HG03060 (cell line): ENCODE measurements around the gene ZNF605.
"Not testable (repeated sequence)": the region's sequence is repeated elsewhere in the genome, so short reads cannot be mapped to it uniquely, and the experiment has no call there.

Source experiments
- ATAC-seq: cut with Tn5 transposase; IDR thresholded peaks from one replicate; pipeline ENCODE4 v1.9.1; 2021; ENCODE audit warnings: low read depth, moderate number of reproducible peaks; ENCODE audit not compliant: unreplicated experiment

ZNF605 gene

DNA sequence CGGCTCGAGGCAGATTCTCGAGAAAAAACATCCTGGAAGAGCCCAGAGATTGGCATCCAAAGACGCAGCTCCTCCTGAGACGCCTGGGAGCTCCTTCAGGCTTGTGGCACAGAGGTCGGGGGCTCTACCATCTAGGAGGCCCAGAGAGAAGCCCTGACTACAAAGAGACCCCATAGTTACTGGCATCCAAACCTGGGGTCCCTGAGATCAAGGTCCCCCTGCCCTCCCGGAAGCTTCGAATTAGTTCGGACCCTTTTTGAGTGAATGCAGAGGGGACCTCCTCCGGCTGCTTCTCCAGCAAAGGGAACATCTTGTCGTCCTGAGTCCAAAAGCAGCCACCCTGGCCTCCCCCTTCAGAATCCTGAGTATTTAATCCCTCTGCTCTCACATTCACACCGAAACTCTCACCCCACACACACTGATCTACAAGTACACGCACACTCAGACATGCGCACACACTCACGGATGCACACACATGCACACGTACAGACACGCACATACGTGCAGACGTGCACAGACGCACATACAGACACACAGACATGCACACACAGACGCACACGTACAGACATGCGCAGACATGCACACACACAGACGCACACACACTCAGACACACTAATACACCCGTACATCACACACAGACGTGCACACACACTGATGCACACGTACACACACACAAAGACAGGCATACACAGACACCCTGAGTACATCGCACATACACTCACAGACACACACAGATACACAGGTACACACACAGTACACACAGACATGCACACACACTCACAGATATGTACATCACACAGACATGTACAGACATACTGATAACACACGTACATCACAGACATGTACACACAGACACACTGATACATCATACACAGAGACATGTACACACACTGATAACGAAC is 5.9 kb downstream of the ZNF605 start:
- ATAC-seq, result no peak

DNA sequence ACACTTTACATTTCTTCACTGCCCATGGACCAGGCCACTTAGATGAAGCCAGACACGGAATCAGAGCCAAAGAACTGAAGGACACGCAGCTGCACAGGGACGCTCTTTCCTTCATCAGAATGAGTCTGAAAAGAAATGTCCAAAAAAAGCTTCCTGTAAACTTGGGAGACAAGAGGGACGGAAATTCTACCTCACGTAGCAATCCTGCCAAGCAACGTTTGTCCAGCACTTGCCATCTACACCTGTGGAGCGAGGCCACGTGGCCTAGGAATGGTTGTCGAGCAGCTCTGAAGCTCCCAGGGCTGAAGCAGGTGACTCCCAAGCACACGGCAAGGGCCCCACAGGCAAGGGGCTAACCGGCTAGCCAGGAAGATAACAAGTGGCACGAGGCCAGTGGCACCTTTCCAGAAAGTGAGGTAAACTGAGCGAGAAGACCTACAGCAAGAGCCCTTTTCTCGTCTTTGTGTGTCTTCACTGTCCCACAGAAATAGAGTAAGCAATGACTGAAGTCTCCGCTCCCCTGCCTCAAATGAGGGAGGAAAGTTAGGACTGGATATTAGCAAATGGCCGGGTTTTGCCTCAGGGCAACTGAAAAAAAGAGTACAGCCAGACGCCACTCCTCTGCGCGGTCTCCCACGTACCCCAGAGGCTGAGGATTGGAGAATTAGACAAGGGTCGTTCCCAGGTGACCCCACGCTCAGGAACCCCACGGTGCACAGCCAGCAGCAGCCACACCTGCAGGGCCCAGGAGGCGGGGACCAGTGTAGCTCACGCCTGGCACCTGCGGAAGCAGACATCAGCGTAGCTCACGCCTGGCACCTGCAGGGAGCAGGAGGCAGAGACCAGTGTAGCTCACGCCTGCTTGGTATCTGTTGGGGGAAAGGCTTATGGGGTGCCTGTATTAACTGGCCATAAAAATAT is 7.7 kb downstream of the ZNF605 start:
- no peak for ATAC-seq

DNA sequence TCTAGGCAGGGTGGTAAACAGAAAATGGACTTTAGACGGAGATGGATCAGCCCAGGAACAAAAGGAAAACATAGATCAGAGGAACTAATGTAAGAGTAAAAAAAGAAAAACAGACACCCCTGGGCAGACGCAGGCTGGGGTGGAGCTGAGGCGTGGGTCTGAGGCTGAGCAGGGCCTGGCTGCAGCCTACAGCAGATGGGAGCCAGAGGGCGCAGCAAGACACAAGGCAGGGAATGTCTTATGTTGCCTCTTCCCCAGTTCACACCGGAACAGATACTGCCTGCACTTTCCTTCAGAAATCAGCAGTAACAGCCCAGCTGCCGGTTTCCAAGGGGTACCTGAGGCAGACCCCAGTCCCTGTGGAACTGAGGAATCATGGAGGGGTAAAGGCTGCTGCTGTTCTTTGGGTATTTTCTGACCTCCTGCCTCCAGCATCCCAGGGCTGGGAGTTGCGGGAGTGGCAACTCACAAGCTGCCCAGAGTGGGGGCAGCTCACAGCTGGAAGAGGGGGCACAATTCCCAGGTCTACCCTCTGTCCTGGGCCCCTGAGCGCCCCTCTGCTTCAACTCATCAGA is 9.8 kb downstream of the ZNF605 start:
- ATAC-seq, result no peak

DNA sequence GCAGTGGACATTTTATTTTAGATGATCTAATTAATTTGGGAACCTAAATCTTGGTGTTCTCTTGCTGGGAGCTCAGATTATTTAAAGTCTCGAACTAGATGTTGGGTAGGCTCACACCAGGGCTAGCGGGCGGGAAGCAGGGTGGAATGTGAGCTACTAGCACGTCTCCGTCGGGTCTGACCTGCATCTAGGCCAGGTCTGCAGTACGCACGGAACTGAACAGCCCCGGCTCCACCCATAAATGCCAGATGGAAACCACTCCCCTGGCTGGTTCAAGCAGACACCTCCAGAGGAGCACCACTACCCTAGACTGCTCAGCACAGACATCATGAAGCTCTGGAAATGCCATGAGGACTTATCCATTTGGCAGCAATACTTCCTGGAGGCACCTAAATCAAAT is 10.3 kb downstream of the ZNF605 start:
- no peak for ATAC-seq

DNA sequence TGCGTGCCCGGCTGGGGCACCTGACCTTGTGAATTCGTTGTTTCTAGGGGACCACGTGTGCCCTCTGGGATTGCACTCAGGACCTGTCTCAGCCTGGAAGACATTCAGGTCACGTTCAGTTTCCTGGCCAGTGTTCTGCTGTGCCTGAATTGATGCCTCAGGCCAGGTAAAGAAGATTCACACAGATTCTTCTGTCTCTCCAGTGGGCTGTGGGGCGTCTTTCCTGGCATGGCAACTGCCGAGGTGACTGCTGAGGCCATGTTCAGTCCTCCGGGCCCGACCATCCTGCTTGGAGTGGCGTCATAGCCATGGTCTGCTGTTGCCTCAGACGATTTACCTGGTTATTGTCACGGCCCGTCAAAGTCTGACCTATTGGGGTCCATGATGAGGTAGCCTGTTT is 13.5 kb downstream of the ZNF605 start:
- ATAC-seq, result no peak

DNA sequence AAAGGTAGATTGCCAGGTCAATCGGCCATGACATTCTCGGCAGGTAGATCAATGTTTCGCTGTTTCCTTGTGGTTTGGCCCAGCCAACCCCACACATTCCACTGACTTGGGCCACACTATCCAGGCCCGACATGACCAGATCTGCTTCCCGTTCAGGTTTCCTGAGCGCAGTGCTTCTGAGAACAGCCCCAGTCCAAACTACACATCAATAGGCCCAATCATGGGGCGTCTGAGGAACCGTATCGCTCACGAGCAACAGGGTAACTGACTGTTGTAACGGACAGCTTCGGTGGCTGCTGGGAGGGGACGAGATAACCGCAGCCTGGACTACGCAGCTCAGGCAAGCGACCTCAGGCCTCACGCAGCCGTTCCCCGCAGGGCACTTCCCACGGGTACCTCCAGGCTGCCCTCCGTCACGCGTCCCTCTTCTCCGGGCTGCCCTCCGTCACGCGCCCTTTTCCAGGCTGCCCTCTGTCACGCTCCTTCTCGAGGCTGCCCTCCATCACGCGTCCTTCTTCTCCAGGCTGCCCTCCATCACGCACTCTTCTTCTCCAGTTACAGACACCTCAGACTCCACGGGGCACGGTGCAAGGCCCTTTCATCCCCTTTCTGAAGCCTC is 14.7 kb downstream of the ZNF605 start:
- ATAC-seq, result no peak

DNA sequence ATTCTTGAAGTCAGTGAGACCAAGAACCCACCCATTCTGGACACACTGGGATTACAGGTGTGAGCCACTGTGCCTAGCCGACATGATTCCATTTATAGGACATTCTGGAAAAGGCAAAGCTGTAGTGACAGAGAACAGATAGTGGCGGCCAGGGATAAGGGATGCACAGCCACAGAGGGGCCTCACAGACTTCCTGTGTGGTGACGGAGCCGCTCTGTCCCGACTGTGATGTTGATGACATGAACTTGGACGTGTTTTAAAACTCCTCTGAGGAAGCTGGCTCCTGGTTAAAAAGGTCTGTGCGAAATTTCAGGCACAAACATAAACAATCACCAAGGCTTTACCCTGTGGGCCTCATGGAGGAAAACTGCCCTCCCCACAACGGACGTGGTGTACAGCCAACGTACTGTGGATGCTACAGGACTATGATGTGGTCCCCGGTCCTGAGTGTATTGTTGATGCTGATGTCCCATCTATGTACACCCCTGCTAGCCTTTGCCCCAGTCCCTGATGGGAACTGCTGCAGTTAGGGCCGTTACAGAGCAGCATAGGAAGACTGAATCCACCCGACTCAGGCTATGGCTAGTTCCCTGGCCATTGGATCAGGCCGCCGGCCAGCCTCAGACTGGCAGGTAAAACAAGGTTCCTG is 15.9 kb downstream of the ZNF605 start:
- ATAC-seq, result no peak

DNA sequence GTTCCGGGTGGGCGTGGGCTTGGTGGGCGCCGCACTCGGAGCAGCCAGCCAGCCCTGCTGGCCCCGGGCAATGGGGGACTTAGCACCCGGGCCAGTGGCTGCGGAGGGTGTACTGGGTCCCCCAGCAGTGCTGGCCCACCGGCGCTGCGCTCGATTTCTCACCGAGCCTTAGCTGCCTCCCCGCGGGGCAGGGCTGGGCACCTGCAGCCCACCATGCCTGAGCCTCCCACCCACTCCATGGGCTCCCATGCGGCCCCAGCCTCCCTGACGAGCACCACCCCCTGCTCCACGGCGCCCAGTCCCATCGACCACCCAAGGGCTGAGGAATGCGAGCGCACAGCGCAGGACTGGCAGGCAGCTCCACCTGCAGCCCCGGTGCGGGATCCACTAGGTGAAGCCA is 17.3 kb downstream of the ZNF605 start:
- not testable (repeated sequence) for ATAC-seq

DNA sequence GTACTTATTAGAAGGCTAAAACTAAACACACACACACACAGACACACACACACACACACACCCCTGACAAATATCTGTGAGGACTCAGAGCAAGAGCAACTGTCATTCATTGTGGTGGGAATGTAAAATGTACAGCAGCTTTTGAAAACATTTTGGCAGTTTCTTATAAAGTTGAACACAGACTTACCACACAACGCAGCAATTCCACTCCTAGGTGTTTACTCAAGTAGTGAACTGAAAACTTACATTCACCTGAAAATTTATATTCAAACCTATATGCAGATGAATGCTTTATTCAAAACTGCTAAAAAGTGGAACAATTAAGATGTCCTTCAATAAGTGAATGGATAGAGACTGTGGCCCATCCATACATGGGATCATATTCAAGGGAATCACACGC is 18.6 kb downstream of the ZNF605 start:
- no peak for ATAC-seq

DNA sequence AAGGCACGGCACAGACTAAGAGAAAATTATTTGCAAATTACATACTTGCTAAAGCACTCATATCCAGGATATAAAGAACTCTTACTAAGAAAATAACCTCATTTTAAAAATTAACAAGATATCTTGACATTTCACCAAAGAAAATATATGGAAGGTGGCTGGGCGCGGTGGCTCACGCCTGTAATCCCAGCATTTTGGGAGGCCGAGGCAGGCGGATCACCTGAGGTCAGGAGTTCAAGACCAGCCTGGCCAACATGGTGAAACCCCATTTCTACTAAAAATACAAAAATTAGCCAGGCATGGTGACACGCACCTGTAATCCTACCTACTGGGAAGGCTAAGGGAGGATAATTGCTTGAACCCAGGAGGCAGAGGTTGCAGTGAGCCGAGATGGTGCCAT is 19.2 kb downstream of the ZNF605 start:
- not testable (repeated sequence) for ATAC-seq

DNA sequence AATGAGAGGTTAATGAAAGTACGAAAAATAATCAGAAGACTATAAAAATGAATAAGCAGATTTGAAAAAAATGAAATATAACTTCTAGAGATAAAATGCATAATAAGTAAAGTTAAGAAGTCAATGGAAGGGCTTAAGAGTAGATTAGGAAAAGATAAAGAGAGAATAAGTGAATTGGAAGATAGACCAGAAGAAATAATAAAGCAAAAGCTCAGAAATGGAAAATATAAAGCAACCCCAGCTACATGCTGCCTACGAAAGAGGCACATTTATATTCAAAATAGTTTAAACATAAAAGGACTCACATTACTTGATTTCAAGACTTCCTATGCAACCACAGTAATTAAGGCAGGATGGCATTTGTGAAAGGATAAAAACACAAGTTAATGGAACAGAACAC is 19.9 kb downstream of the ZNF605 start:
- no peak for ATAC-seq

DNA sequence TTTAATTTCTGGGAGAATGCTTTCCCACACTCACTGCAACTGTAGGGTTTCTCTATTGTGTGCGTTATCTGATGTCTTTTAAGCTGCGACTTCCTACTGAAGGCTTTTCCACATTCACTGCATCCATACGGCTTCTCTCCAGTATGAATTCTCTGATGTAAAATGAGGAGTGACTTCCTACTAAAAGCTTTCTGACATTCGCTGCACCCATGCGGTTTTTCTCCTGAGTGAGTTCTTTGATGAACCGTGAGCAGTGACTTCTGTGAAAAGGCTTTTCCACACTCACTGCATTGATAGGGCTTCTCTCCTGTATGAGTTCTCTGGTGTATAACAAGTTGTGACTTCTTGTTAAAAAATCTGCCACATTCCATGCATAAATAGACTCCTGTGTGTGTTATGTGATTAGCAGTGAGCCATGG is 29.7 kb downstream of the ZNF605 start:
- ATAC-seq, result no peak

DNA sequence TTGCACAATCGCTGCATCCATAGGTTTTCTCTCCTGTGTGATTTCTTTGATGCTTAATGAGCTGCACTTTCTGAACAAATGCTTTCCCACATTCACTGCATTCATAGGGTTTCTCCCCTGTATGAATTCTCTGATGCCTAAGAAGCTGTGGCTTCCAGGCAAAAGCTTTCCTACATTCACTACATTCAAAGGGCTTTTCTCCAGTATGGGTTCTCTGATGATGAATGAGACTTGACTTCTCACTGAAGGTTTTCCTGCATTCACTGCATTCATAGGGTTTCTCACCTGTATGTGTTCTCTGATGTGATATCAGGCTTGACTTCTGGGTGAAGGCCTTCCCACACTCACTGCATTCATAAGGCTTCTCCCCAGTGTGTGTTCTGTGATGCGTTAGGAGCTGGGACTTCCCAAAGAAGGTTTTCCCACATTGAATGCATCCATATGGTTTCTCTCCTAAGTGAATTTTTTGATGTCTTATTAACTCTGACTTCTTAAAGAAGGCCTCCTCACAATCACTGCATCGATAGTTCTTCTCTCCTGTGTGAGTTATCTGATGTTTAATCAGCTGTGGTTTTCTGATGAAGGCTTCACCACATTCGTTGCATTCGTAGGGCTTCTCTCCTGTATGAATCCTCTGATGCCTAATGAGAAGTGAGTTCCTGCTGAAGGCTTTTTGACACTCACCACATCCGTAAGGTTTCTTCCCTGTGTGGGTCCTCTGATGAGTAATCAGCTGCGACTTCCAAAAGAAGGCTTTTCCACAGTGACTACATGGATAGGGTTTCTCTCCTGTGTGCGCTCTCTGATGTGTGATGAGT is 30.3 kb downstream of the ZNF605 start:
- no peak for ATAC-seq

DNA sequence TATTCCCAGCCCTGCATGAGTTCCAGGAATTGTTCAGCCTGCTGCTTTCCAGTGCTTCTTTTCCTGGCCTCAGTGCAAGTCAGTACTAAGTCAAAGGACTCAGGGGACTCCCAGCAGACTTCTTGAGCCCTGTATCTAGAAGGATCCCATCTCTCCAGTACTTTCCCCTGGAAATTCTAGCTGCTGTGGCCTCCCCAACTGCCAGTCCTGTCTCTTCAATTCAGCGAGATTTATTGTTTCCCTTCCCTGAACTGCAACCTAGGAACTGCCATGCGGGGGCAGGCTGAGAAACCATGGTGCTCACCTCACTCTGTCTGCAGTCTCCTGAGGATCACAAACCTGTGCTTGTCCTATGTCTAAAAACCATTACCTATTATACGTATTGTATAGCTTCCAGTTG is 31.8 kb downstream of the ZNF605 start:
- ATAC-seq, result no peak

DNA sequence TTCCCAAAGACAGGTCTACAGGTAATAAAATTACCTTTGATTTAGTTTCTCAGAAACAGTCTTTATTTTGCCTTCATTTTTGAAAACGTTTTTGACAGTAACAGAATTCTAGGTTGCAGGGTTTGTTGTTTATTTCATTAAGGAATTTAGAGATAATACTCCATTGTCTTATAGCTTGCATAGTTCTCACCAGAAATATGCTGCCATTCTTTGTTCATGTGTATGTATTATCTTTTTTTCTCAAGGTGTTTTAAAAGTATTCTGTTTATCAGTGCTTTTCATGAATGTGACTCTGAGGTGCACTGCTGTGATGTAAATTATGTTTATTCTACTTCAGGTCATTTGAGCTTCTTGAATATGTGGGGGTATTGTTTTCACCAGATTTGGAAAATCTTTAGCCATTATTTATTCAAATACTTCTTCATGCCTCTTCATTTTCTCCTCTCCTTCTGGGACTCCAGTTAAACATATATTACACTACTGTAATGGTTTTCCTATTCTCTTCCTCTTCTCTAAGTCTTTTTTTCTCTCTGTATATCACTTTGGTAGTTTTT is 32.7 kb downstream of the ZNF605 start:
- no peak for ATAC-seq

DNA sequence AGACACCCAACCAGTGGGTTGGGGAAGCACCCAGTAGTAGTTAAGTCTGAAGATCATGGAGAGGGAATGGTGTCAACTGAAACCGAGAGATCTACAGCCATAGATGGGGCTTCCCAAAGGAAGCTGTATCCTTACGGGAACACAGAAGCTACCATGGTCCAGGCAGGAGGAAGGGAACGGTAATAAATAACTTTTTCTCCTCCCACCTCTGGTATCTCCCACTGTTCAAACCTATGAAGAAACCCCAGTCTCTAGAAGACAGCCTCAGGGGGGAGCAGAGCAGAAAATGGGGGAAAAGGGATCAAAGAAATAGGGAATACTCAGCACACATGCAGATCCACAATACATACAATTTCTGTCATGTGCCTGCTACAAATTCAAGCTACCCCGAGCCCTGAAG is 33.4 kb downstream of the ZNF605 start:
- no peak for ATAC-seq

DNA sequence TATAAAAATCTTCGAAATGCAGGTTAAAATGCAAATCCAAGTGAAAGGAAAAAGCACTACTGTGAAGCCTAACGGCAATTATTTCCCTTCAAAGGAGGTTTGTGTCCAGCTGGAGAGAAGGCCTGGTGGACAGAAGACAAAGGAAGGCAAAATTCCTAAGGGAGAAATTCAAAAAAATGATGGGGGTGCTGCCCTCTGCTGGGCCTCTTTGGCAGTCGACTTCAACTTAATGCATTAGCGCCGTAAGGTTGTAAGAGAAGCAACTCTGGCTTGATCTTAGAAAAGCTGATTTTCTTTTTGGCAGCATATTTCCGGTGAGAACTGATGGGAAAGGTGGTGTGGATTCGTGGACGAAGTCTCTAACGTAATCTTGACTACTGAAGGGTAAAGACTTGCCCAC is 34.4 kb downstream of the ZNF605 start:
- ATAC-seq, result no peak

DNA sequence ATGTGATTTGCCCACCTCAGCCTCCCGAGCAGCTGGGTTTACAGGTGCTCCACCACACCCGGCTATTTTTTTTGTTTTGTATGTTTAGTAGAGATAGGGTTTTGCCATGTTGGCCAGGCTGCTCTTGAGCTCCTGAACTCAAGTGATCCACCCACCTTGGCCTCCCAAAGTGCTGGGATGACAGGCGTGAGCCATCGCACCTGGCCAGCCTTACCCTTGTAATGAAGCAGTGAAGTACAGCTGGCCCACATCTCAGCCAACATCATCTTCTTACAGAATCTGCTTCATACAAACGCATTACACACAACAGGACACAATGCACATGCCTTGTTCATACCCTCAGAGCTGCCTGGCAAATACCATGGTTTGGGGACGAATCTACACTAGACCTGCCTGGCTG is 37.4 kb downstream of the ZNF605 start:
- no peak for ATAC-seq

DNA sequence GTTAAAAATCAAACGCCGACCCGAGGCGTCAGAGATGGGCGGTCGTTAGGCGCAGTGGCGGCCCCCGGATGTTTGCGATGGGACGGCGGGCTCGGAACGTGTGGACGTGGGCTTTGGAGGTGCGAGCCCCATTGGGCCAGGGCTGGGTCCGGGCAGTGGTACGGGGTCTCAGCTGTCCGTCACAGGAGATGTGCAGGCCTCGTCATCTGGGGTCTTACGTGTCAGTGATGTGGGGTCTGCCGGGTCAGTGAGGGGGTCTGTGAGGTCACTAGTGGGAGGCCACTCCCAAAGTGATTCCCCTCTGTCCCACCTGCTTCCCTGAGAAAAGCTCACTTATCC is 47.1 kb downstream of the ZNF605 start:
- no peak for ATAC-seq
